Urinary bladder (tissue), 4 donors: Measurements from ENCODE around the gene LTB4R2. TPM values are rescaled to one million over a fixed set of nuclear protein-coding genes. Genes with fewer than 3 reads are reported as not detected.

Source experiments
- DNase-seq: peaks from one replicate; pipeline ENCODE4 v3.0.0-alpha.2; 2015; ENCODE audit errors: extremely low spot score
- H3K27ac ChIP-seq: one replicate; pipeline ENCODE4 v1.5.1; 2013; ENCODE audit warnings: low read depth, mild to moderate bottlenecking, moderate library complexity
- H3K36me3 ChIP-seq: one replicate; pipeline ENCODE4 v1.6.1; 2013; ENCODE audit warnings: mild to moderate bottlenecking, moderate library complexity; ENCODE audit not compliant: insufficient read depth
- H3K4me1 ChIP-seq: one replicate; pipeline ENCODE4 v1.6.1; 2013; ENCODE audit warnings: mild to moderate bottlenecking, moderate library complexity; ENCODE audit not compliant: insufficient read depth
- H3K4me3 ChIP-seq: one replicate; pipeline ENCODE4 v1.5.1; 2013; ENCODE audit warnings: low read depth, low read length
- WGBS: extraction: QIAGEN DNeasy Blood & Tissue Kit; methylation state at CpG from one replicate; pipeline ENCODE4 v1.1.7; 2013; 5-methylcytosine and 5-hydroxymethylcytosine counted together
- polyA plus RNA-seq: library from polyadenylated mRNA; stranded (reverse); fragments of 200-250 nt; gene quantifications from one replicate; pipeline ENCODE4 v1.2.3, GENCODE V29; 2013
- total RNA-seq: library from RNA; depleted of rRNA; stranded (reverse); fragments of >200 nt; gene quantifications from one replicate; pipeline ENCODE4 v1.2.3, GENCODE V29; 2014
- donor health status: healthy with polysubstance abuse.
- donor health status: healthy.

The LTB4R2 gene, protein sequence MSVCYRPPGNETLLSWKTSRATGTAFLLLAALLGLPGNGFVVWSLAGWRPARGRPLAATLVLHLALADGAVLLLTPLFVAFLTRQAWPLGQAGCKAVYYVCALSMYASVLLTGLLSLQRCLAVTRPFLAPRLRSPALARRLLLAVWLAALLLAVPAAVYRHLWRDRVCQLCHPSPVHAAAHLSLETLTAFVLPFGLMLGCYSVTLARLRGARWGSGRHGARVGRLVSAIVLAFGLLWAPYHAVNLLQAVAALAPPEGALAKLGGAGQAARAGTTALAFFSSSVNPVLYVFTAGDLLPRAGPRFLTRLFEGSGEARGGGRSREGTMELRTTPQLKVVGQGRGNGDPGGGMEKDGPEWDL
- total RNA-seq (4.0 TPM), polyA plus RNA-seq (2.8 TPM)

DNA sequence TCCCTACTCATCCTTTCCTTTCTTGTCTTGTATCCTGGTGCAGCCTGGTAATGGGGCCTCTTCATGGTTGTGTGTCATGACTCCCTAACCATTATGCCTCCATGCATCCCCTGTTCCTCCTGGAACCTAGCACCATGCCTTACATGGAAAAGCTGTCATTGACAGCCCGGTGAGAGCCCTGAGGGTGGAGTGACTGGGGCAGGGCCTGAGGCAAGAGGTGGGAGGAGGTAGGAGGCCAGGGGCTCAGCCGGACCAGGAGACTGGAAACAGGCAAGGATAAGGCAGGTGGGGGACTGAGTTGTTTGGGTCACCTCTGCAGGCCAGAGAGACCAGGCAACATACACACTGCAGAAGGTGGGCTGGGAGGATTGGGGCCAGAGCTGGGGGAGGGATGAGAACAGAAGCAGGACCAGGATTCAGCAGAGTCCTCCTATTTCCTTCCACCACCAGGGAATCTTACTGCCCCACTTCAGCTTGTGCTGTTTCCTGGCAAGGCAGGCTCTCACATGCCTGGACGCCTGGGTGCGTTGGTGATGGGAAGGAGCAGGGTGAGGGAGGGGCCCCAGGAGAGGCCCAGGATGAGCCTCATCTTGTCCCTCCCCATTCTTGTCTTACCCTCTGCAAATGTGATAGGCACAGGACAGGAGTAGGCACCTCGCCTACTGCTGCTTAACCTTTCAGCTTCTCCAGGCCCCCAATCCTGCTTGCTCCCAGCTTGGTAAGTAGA lies at the start of gene LTB4R2:
LTB4R2 (plus strand) TSS at position 603 of the 727 bp plus-strand sequence. CDS start 525 bp downstream, outside the sequence.
- Histone ChIP-seq H3K36me3 (no peaks in the 10 kb centered on the region), H3K4me1 (no peaks in the 10 kb centered on the region), H3K27ac (peak within 1 kb of the TSS; percentile 66), H3K4me3 (peak within 1 kb of the TSS; percentile 51)
- 64% methylated on average over 5 of the region's 5 CpGs for WGBS
- DNase-seq, result no peak

DNA sequence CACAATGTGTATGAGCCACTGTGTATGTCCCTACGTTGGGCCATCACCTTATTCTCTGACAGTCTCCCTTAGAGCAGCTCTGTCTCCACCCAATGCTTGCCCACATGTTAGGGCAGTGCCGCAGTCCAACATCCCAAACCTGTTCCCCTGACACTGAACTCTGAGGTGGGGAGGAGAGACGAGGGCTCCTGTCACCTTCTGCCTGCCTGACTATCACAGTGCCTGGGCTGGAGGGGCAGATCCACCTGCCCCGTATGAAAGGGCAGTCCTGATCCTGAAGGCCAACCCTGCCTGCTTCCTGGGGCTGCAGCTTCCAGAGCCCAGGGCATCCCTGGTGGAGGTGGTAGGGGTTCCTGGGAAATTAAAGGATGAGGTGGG lies 49.2 kb upstream of the LTB4R2 start:
- Histone ChIP-seq H3K4me1 (no peaks in the 10 kb centered on the region), H3K4me3 (no peak overlapping the region), H3K27ac (no peak overlapping the region), H3K36me3 (no peaks in the 10 kb centered on the region)
- no peak for DNase-seq
- WGBS, result 76% methylated on average over 4 of the region's 4 CpGs

DNA sequence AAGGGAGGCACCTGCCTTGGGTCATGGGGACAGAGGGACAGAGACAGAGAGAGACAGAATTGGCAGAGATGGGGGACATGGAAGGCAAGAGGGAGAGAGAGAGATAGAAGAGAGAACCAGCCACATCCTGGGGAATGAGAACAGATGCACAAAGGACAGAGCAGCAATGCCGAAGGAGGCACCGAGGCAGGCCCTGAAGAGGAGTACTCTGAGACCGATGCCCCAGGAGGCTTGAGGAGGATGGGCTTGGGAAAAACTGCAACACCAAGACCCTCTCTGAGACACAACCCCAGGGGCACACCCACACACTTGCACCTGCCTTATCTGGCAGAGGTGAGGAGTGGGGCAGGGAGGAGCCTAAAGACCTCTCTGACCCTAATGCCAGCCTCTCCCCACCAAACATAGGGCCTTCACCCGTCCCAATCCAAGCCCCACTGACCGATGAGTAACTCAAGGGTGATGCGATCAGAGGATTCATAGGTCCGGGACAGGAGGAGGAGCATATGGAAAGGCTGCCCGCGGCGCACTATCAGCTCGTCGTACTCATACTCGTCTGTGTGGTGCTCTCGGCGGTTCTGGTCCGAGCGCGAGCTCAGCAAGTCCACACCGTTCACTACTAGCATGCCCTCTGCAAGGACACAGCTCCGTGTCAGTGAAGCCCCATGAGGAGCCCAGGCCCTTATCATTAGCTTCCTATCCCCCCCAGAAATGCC lies 48.5 kb upstream of the LTB4R2 start:
- DNase-seq, result no peak
- WGBS, result 83% methylated on average over 20 of the region's 20 CpGs
- H3K36me3 ChIP-seq, result no peaks in the 10 kb centered on the region
- H3K4me3 ChIP-seq, result no peak overlapping the region
- H3K4me1 ChIP-seq, result no peaks in the 10 kb centered on the region
- H3K27ac ChIP-seq, result no peak overlapping the region

DNA sequence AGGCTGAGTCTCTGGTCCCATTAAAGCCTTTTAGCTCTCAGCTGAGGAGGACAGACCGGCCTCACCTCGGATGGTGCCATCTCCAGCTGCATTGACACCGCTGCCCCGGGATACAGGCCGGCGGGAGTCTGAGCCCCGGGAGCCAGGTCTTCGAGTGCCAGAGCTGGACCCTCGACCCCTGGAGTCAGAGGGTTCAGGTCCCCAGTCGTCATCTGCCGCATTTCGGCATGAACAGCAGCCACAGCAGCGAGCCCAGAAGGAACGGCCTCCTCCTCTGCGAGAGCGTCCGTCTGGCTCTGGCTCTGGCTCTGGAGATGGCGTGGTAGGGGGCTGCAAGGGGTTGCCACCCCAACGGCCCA lies 48.0 kb upstream of the LTB4R2 start:
- H3K27ac ChIP-seq, result no peak overlapping the region
- no peaks in the 10 kb centered on the region for H3K36me3 ChIP-seq
- no peak for DNase-seq
- H3K4me3 ChIP-seq, result no peak overlapping the region
- no peaks in the 10 kb centered on the region for H3K4me1 ChIP-seq
- 87% methylated on average over 19 of the region's 19 CpGs for WGBS

DNA sequence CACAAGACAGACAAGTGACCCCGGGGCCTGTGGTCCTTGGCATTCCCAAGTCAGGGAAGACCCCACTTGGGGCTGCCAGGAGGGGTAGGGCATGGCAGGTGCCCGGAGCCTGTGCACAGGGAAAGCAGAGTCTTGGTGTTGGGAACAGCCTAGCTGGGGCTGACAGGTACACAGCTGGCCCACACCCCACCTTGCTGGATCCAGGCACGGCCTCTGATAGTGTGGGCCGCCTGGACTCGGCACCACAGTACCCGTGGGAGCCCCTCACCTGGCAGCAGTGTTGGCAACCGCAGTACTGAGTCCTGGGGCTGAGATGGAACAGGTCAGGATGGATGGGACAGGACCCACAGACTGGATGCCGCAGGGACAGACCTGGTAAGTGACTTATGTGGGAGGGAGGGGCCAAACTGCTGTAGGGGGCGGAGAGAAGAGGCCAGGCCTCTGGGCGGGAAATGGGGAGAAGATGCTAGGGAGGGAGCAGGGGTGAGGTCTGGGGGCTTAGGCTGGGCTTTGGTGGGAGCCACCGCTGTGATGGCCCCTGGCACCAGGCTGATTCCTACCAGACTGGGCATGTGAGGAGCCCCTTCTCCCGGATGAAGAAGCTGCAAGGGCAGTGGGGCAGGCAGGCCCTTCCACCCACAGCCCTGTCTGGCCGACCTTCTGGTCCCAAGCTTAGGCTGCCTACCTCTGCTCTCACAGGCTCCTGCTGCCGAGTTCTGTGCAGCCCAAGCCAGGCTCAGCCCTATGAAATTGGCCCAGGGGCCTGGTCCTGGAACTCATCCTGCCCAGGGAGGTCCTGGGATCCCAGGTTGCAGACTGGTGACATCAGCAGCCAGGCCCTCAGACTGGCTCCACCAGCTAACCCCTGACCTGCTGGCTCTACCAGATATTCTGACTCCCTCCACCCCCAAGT lies 46.9 kb upstream of the LTB4R2 start, which contains the start of gene TGM1:
TGM1 (minus strand) TSS at position 357 of the 913 bp plus-strand sequence. CDS start 825 bp downstream, outside the sequence.
- no peaks in the 10 kb centered on the region for H3K36me3 ChIP-seq
- H3K4me1 ChIP-seq, result no peaks in the 10 kb centered on the region
- DNase-seq, result no peak
- no peak within 1 kb of the TSS for H3K27ac ChIP-seq
- WGBS, result 82% methylated on average over 14 of the region's 14 CpGs
- H3K4me3 ChIP-seq, result no peak within 1 kb of the TSS

DNA sequence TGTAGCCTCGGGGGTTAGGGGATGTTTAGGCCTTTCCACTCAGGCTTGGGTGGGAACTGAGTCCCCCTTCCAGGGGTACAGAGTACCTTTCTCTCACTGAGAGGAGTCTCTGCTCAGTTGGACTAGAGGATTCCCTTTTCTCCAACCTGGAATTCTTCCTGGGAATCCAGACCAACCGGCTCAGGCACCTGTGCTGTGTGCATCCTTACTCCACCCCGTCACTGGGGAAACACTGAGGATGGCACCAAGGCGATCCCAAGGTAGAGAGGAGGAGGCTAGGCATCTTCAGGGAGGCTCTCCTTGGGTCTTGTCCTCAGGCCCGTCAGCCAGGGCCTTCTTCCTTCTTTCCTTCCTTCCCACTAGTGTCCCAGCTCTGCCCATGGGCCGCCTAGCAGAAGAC lies 46.1 kb upstream of the LTB4R2 start:
- no peak for DNase-seq
- Histone ChIP-seq H3K4me1 (no peaks in the 10 kb centered on the region), H3K27ac (no peak overlapping the region), H3K36me3 (no peaks in the 10 kb centered on the region), H3K4me3 (no peak overlapping the region)
- 70% methylated on average over 6 of the region's 6 CpGs for WGBS

DNA sequence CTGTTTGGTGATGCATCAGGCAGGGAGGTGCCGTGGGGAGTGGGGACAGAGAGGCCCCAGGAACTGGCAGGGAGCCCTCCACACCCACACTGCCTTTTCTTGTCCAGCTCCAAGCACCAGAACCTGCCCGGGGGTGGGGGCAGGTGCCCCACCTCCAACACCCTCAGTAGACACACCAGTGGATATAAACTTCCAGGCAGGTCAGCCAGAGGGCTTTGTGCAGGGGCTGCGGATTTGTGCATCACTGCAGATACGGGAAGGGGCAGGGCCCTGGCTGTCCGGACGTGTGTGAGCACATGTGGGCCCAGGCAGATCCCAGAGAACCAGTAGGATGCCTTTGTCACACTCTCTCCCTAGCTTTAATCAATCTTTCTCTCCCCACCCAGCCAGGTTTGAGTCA lies 45.6 kb upstream of the LTB4R2 start:
- DNase-seq, result no peak
- Histone ChIP-seq H3K4me3 (no peak overlapping the region), H3K36me3 (no peaks in the 10 kb centered on the region), H3K27ac (no peak overlapping the region), H3K4me1 (no peaks in the 10 kb centered on the region)
- 63% methylated on average over 6 of the region's 6 CpGs for WGBS

DNA sequence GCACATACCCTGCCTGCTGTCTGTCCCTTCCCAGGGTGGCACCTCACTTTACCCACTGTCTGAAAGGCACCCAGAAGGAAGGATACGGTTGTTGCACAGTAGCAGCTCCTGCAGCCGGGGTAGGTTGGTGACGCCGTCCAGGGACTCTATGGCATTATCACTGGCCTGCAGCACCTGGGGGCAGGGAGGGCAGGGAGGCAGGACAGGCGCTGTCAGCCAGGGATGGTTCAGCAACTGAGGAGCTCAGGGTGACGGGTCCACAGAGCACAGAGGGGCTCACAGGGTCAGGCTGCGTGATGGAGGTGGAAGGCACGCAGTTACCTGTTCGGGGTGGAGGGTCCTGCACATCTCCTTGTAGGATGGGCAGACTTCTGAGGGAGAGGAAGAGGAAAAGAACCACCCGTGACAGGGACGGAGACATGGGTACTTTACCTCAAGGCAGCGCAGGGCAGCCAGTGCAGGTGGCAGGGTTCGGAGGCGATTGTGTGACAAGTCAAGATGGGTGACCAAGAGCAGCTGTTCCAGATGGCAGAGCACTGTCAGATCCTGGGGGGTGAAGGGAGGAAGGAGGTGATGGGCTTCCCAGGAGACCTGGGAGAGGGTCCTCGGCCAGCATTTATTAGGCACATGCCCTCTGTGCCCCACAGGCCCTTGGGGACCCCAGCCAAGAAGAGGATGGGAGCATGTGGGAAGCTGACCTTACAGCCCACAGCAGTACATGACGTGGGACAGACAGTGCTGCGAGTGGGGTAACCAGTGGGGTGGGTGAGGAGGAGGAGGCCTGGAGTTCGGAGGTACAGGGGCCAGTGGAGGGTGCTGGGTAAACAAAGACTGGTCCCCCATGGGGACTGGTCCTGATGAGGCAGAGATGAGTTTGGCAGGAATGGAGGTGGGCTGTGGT lies 43.3 kb upstream of the LTB4R2 start:
- no peak for DNase-seq
- Histone ChIP-seq H3K36me3 (no peaks in the 10 kb centered on the region), H3K27ac (no peak overlapping the region), H3K4me1 (no peaks in the 10 kb centered on the region), H3K4me3 (no peak overlapping the region)
- WGBS, result 87% methylated on average over 18 of the region's 18 CpGs

DNA sequence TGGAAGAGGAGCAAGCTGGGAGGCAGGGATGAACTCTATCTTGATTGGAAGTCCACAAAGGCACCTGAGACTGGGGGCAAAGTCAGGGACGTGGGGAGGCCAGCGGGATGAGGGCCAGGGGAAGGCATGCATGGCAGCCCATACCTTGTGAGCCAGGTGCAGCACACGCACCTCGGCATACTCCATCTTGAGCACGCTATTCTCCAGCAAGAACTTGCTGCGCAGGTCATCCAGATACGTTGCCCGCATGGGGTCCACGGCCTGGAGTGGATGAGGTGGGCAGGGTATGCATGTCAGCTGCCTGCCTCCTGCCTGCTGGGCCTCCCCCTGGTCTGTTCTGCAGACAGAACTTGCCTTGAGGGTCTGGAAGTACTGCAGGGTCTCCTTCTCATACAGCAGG lies 42.4 kb upstream of the LTB4R2 start:
- H3K4me1 ChIP-seq, result no peaks in the 10 kb centered on the region
- H3K27ac ChIP-seq, result no peak overlapping the region
- no peak for DNase-seq
- H3K36me3 ChIP-seq, result no peaks in the 10 kb centered on the region
- H3K4me3 ChIP-seq, result no peak overlapping the region
- 92% methylated on average over 9 of the region's 9 CpGs for WGBS

DNA sequence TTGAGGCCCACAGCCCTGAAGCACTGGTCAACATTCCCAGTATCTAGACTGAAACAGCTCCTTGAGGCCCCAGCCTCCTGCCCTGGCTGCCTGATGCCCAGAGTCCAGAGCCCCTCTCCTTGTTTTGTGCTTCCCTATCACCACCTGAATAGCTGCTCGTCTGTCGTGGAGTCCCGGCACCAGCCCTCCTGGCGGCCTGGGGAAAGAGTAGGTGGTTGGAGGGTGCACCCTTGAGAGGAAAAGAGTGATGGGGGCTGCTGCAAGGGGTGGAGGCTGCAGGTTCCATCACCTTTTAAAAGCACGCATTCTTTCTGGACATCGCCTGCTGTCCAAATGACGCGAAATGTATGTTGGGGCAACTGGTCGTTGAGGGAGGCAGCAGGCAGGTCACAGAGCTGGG lies 41.7 kb upstream of the LTB4R2 start:
- H3K27ac ChIP-seq, result no peak overlapping the region
- no peaks in the 10 kb centered on the region for H3K4me1 ChIP-seq
- H3K36me3 ChIP-seq, result no peaks in the 10 kb centered on the region
- no peak for DNase-seq
- no peak overlapping the region for H3K4me3 ChIP-seq
- 87% methylated on average over 9 of the region's 9 CpGs for WGBS

DNA sequence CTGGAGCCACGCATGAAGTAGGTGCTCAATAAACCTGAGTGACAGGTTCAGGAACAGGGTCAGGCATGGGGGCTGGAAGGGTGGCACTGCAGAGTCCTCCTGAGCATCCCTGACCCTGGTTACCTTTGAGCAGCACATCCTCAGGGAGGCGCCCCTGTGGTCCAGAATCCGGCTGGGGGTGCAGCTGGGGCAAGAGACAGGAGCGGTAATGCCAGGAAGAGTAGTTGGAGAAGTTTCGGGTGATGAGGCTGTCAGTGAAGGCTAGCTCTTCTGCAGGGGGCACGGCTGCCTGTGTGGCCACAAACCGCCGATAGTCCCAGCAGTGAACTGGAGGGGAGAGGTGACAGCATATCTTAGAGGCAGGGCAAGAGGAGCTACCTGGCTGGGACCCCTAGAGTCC lies 40.6 kb upstream of the LTB4R2 start:
- WGBS, result 94% methylated on average over 8 of the region's 8 CpGs
- DNase-seq, result no peak

DNA sequence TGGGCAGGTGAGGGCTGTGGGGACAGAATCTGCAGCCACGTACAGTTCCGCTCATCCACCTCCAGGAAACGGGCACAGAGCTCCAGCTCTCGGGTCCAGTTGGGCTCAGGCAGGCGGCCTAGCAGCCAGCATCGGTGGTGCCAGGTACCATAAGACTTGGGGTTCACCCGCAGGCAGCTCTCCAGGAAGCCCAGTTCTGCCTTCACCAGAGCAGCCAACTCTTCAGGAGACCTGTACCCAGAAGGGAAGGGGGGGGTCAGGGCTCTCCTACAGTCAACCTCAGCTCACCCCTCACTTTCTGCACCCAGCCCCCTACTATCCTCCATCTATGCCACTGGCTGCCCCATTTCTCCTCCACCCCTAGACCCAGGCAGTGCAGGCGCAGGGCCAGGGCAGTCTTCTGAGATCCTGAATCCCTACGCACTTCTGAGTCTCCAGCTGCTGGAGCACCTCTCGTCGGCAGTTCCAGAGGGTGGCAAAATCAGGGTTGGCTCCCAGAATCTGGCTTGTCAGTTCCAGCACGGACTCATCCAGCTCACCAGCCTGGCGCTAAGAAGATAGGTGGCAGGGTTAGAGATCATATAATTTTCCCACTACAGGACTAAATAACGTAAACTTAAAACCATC lies 39.9 kb upstream of the LTB4R2 start:
- Histone ChIP-seq H3K4me1 (no peaks in the 10 kb centered on the region), H3K36me3 (no peaks in the 10 kb centered on the region), H3K27ac (no peak overlapping the region), H3K4me3 (no peak overlapping the region)
- 95% methylated on average over 14 of the region's 14 CpGs for WGBS
- no peak for DNase-seq

More for the DNA sequence above, 40.6 kb upstream of the LTB4R2 start:
- Histone ChIP-seq H3K4me1 (no peaks in the 10 kb centered on the region), H3K4me3 (no peak overlapping the region), H3K36me3 (no peaks in the 10 kb centered on the region), H3K27ac (no peak overlapping the region)
